NCI-H1092 (cell line): ENCODE data around the gene DGKK.

Source experiments
- DNase-seq: peaks from one replicate; lab custom pipeline; 2025; lab: John Stamatoyannopoulos, UW

Gene DGKK, protein sequence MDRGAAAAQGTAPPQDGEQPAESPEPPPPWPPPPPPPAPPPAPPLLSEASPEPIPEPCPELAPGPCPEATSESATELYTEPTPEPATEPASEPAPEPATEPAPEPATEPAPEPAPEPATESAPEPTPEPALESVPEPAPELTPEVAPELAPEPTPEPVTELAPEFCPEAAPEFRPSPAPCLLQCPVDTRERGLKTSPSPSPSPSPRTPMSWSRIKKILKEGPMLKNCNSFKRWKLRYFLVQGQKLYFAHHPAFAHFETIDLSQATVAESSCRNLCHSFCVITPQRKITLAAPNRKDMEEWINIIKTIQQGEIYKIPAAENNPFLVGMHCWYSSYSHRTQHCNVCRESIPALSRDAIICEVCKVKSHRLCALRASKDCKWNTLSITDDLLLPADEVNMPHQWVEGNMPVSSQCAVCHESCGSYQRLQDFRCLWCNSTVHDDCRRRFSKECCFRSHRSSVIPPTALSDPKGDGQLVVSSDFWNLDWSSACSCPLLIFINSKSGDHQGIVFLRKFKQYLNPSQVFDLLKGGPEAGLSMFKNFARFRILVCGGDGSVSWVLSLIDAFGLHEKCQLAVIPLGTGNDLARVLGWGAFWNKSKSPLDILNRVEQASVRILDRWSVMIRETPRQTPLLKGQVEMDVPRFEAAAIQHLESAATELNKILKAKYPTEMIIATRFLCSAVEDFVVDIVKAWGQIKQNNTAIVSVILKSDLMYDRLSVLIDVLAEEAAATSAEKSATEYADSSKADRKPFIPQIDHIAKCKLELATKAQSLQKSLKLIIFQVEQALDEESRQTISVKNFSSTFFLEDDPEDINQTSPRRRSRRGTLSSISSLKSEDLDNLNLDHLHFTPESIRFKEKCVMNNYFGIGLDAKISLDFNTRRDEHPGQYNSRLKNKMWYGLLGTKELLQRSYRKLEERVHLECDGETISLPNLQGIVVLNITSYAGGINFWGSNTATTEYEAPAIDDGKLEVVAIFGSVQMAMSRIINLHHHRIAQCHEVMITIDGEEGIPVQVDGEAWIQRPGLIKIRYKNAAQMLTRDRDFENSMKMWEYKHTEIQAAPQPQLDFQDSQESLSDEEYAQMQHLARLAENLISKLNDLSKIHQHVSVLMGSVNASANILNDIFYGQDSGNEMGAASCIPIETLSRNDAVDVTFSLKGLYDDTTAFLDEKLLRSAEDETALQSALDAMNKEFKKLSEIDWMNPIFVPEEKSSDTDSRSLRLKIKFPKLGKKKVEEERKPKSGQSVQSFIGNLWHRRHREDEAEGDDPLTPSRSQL

DNA sequence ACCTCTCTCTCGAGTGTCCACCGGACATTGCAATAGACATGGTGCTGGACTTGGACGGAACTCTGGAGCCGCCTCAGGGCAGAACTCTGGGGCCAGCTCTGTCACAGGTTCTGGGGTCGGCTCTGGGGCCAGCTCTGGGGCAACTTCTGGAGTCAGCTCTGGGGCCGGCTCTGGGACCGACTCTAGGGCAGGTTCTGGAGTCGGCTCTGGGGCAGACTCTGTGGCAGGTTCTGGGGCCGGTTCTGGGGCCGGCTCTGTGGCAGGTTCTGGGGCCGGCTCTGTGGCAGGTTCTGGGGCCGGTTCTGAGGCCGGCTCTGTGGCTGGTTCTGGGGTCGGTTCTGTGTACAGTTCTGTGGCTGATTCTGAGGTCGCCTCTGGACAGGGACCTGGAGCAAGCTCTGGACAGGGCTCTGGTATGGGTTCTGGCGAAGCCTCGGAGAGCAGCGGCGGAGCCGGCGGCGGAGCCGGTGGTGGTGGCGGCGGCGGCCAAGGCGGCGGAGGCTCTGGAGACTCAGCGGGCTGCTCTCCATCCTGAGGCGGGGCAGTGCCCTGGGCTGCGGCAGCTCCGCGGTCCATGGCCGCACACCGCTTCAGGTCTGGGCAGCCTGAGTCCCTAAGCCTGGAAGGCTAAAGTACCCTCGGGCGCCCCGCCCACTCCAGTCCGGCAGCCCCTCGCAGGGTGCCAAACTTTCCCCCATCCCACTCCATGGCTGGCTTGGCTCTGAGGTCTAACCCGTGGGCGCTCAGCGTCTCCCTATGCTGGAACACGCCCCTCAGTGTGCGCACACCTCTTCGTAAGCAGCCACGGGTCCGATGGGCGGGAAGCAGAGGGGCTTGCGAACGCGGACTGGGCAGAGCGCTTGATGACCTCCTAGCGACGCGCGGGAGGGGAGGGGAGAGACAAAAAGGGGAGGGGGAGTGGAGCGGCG lies at the start of gene DGKK:
DGKK (minus strand) TSS at position 723 of the 929 bp plus-strand sequence; CDS start at position 576, 147 bp downstream.
- DNase-seq: peak; percentile 33

DNA sequence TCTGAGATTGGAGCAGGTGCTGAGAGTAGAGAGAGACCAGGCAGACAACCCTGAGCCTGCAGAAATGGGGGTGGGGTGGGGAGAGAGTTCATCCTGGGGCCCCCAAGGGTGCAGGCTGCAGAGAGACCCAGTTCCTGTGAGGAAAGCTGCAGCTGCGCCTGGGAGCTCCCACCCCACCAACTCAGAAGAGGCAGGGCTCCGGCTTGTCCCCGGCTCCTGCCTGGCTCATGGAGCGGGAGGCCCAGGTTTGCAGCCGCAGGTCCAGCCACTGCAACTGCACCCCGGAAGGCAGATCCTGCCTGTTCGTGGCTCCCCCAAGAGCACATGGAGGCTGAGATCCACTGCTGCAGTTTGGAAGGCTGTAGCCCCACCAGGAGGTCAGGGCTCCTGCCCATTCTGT lies 44.2 kb upstream of the DGKK start:
- no peak for DNase-seq

DNA sequence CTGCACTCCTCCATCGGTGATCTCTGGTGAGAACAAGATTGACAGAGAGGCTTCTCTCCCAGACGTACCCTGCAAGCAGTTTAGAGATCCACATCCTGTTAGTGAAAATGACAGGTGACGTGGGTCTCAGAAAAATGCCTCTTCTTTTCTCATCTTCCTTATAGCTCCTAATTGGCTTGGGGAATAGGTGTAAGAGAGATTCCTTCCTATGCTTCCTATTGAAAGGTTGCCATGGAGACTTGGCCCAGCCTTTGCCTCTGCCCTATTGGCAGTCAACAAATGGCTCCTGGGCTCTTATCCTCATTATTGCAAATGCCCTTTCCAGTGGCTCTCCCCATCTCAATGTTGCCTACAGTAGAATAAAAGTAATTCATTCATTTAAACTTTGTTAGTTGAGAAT lies 26.5 kb upstream of the DGKK start:
- DNase-seq: peak; percentile 5

DNA sequence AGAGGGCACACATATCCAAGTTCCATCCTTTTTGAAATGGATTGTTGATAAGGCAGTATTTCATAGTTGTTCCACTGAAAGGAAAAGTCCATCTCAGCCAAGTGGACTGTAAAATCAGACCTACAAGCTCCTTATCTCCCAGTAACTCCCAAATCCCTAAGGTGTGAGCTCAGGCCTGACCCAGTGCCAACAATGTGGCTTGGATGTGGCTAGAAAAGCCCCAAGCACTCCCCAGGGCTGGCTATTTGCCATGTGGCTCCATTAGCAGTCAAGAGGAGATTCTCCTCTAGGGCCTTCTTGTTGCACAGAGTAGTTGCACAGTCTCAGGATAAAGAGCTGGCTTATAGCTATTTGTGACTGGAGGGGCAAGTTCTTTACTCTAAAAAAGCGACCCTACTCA lies 25.0 kb upstream of the DGKK start:
- no peak for DNase-seq

DNA sequence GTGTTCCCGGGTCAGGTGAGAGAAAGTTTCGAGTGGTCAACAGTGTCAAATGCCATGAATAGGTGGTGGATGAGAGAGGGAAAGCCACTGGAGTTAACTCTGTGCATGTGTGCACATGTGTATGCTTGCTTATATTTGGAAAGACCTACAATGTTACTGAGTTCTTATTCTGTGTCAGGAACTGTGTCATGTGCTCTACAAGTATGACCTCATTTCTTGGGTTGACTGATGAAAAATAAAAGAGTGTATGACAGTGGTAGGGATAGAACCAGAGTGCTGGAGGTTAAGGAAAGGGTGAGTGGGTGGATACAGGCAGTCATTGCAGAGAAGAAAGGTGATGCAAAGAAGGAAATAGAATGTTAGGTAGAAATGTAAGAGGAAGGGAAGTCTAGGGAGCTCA lies 22.1 kb upstream of the DGKK start:
- DNase-seq: no peak

DNA sequence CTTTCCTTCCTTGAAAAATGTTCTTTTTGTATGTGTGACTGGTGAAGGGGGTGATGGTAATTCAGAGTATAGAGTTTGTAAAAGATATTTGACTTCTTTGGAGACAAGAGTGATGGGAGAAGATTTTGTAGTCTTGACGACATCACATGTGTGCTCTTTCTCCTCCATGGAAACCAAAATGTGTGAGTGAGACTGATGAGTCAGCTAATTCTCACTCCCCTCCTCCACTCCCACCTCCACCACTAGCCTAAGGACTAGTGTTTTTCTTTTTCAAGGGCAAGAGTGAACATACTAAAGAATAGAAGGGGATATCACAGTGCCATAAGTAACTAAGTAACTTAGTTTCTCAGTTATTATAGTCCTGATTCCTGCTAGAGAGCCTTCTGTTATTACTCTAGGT lies 14.0 kb upstream of the DGKK start:
- no peak for DNase-seq

DNA sequence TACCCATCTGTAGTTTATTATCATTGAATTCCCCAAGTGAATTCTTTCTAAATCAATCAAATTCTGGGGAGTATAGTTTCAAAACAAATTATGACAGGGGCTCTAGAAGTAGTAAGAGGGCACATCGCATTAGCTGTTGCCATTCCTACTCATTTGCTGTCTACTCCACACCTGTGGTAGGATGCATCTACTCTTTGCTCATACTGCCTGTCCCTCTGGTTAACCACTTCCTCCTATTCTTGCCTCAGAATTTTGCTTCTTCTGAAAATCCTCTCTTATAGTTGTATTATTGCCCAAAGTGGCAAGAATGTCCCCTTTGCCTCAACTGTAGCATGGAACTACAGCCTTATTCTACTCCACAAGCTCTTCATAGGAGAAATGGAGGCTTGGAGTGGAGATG lies 12.7 kb upstream of the DGKK start:
- no peak for DNase-seq

DNA sequence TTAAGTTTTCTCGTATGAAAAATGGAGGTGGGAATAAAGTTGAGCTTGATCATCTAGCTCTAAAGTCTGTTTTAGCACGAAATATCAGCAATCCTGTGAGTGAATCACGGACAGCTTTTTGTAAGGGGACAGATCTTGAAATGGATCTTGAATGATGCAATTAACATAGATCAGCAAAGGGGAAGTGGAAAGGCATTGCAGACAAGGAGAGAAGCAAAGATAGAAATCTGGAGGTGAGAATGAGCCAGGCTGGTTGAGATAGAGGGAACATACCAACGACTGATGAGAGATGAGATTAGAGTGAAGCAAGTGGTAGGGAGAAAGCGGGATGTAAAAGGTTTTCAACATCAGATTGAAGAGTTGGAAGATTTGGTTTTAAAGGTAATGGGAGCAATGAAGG lies 4.6 kb upstream of the DGKK start:
- DNase-seq: no peak

DNA sequence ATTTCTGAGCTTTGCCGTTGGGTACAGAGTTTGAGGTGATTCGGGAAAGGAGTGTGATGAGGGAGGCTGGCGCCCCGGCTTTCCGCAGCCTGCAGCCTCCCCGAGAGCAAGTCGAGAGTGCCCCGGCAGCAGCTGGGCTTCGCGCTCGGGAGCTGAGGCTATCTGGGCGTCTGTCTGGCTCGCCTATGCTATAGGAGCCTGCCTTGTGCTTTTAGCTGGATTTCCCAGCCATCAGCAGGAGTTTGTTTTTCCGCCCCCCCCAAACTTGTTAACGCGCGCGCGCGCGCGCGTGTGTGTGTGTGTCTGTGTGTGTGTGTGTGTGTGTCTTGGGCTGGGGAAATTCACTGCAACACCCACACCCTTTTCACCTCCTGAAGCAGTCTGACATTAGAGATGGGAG lies 765 bp upstream of the DGKK start:
- DNase-seq: no peak

DNA sequence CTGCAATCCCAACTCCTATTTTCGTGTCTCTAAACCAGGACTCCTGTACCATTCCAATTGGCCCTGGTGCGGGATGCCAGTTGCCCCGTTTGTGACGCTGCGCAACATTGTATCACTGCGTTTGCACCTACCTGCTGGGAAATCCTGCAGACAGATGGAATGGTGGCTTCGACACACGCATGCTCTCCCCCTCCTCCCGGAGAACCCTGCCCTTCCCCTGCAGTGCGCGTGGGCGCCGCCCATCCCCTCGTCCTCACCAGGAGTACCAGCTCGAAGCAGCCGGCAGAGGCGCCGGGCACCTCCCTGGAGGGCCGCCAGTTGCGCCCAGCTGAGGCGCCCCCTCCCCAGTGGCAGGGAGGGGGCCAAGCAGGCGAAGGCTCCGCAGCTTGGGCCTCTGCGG lies 1.4 kb downstream of the DGKK start:
- DNase-seq: no peak

DNA sequence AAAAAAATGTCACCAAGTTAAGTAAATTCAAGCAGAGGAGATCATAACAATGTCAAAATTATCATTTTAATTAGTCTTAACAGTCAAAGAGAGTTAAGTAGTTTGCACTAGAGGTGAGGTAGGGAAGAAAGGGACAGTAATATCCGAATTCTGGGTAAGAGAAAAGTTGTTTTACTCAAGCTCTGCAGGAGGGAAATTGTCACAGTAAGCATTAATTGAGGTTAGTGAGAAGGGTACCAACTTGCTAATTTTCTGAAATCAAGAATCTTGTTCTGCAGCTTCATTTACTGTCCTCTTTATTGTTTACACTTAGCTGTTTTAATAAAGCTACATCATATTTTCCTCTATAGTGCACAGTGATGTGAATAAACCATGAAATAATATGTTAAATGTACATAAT lies 11.0 kb downstream of the DGKK start:
- DNase-seq: no peak

DNA sequence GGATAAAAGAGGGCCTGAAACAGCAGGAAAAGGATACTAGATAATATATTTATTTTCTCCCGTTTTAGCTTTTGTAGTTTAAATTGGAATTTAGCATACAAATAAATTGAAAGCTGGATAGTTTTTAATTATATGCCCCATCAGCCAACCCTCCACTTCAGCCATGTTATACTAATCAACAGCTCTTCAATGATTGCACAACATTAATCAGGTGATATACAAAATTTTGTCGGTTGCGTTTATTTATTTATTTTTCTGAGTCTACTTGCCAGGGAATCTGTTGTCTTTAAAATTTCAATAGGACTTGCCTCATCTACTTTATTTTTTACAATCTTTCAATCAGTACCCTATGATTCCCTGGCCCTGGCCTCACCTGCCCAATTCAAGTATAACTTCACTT lies 12.1 kb downstream of the DGKK start:
- DNase-seq: no peak

DNA sequence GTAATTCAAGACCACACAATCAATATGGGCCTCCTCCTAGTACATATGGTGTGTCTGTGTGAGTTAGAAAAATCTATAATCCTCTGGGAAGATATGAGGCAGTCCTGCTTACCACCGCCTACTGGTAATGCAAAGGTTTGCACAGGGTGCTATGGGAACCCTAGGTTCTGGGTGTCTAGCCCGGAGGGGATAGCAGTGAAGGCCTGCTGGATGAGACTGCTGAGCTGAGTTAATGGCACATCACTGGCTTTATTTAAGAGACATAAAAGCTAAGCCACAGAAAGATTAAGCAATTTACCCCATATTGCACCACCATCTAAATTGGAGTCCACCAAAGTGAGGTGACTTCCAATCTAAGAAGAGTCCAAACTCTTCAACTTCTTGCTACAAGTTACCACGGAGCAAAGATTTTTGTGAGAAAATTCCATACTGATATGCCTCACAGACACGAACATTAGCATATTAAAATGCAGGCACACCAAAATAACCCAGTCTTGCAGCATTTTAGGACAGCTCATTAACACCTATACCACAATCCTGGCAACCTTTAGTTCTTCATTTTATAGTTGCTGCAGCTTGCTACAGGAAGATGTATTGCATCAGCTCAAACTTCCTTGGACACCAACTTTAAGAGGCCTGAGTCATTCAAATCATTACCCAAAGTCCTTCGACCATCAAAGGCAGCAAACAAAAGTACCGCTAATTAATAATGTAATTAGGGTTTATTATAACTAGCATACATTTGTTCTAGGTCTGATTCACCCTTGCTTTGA lies 13.7 kb downstream of the DGKK start:
- no peak for DNase-seq

DNA sequence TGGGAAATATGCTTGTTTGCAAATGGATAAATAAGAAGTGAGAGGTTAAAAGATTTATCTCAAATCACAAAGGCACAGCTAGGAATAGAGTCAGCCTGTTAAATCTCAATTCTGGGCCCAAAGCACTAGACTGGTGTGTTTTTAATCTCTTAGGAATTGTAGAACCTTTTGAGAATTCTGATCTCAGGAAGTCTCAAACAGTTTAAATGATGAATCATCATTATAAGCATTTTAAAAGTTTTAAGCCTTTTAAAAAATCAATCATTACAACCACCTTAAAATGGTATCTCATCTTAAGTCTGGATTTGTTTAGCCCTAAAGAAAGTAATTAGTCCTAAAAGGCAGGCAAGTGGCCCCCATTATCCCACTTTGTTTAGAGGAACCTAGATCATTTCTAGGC lies 17.8 kb downstream of the DGKK start:
- no peak for DNase-seq

DNA sequence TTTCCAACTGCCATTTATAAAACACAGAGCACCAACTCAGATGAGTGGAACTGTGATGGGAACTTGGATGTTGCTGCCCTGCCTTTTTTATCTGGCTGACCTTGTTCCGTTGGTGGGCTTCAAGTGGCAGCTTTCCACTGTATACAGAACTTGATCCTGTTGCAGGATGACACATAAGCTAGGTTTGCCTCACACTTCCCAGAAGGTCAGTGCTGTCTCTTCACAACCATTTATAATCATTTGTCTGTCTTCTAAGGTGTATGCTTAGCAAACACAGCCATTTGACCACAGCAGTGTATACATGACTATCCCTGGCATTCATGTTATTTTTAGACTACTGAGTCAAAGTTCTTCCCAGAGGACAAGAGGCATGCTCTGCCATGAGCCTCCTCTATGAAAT lies 20.3 kb downstream of the DGKK start:
- DNase-seq: no peak

DNA sequence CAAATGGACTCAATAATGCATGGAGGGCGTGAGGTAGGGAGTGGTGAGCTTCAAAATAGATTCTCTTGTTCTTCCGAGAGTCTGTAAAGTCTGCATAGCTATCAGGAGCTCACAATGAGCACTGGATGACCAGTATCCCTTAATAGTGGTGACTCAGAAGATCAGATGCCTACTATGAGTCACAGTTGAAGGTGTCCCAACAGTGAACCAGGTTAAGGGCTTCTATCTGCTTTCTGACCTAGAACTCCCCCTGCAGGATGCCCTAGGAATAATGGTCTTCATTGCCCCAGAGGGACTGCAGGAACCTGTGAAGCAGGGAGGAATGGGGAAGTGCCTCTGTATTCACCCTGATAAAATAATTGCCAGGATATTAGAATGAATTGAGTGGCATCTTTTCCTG lies 22.1 kb downstream of the DGKK start:
- no peak for DNase-seq

DNA sequence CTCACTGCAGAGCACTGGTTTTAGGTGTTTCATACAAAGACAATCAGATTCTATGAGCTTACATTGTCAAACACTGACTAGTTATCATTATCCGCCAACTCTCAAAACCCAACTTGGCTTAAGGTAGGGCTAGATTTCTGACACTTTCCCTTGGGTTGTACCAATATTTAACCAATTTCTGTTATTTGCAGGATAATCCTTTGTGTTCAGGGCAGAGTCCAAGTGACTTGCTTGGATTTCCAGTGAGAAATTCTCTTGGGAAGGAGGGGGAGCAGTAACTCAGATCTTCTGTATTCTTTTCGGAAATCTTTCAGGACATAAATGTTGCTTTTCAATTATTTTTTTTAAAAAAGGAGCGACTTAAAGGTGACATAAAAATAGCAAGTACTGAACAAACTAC lies 23.1 kb downstream of the DGKK start:
- DNase-seq: no peak

DNA sequence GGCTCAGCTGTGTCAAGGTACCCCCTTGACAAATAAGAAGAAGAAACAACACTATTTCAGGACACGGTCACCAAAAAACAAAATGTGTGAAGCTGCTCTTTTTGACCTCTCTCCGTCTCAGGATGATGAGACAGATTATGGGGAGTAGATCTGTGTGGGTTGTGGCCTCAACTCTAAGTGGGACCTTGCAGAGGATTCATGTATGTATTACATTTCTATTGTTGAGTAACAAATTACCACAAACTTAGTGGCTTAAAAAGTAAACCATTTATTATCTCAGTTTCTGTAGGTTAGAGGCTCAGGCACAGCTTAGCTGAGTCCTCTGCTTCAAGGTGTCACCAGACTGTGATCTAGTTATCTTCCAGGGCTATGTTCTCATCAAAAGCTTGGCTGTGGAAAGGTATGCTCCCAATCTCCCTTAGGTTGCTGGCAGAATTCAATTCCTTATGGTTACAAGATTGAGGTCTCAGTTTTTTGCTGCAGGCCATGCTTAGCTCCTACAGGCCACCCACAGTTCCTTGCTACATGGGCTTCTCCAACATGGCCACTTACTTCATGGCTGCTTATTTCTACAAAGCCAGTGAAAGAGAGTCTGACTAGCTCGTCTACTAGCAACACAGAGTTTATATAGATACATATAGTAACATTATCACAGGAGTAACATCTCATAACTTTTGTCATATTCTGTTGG lies 28.1 kb downstream of the DGKK start:
- DNase-seq: no peak

DNA sequence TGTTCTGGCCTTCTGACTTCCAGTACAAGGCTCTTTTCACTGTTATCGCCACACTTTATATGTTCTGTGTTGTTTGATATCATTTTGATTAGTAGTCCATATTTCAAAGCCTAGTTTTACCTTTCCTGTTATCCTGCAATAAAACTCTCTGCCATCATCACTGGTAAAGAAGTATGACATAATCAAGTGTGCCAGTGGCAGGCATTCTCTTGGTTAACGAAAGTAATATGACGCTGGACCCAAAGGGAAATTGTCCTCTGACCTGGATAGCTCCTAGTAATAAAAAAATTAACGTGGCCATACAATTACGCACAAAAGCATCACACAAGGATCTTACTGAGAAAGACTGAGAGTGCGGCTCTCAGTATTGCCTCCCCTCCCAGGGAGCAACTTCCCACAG lies 33.8 kb downstream of the DGKK start:
- no peak for DNase-seq

DNA sequence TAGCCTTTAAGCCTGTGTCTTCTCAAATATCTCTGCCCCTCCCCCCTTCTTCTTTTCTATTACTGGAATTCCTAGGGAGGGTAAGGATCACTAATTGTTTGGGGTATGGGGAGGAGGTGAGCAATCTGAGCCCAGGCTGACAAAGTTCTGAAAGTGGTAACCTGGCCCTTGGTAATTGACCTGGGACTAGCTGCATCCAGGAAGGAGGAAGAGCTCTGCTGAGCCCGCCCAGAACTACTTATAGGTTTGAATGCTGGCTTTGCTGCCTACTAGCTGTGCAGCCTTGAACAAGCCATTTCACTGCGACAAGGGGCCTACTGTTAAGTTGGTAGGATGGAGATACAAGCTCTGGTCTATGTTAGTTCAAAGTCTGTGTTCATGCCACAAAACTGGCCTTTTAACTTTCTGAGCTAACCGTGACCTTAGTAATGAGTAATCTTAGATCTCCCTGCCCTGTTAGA lies 37.8 kb downstream of the DGKK start:
- no peak for DNase-seq
